IMR-90 (cell line): ENCODE data around the gene PFDN5.

ENCODE experiments used
- BHLHE40 ChIP-seq: fragments of 150-350 bp; IDR thresholded peaks from 2 replicates; pipeline ENCODE4 v1.6.1; 2016; ENCODE audit warnings: mild to moderate bottlenecking, low read depth, low read length
- CEBPB ChIP-seq: IDR thresholded peaks from 2 replicates; pipeline ENCODE4 v1.6.1; 2012; ENCODE audit warnings: low read depth, low read length, improper control_type of control experiment
- CHD1 ChIP-seq: IDR thresholded peaks from 2 replicates; pipeline ENCODE4 v1.6.1; 2012; ENCODE audit warnings: low read depth, low read length, improper control_type of control experiment
- CTCF ChIP-seq: conservative IDR thresholded peaks from 2 replicates; pipeline ENCODE4 v1.5.1; 2012; ENCODE audit warnings: mild to moderate bottlenecking, low read depth, low read length, improper control_type of control experiment
- FOS ChIP-seq: fragments of 150-350 bp; IDR thresholded peaks from 2 replicates; pipeline ENCODE4 v1.6.1; 2016; ENCODE audit warnings: low read depth, low read length
- MAFK ChIP-seq: IDR thresholded peaks from 2 replicates; pipeline ENCODE4 v1.6.1; 2012; ENCODE audit warnings: low read depth, low read length, improper control_type of control experiment
- MAZ ChIP-seq: IDR thresholded peaks from 2 replicates; pipeline ENCODE4 v1.6.1; 2012; ENCODE audit warnings: low read depth, mild to moderate bottlenecking, low read length, improper control_type of control experiment, moderate library complexity, borderline replicate concordance
- POLR2A ChIP-seq: IDR thresholded peaks from 2 replicates; pipeline ENCODE4 v1.6.1; 2012; ENCODE audit warnings: mild to moderate bottlenecking, low read depth, low read length
- RAD21 ChIP-seq: IDR thresholded peaks from 2 replicates; pipeline ENCODE4 v1.6.1; 2012; ENCODE audit warnings: low read length, improper control_type of control experiment
- RCOR1 ChIP-seq: IDR thresholded peaks from 2 replicates; pipeline ENCODE4 v1.6.1; 2012; ENCODE audit warnings: mild to moderate bottlenecking, low read length, improper control_type of control experiment; ENCODE audit not compliant: insufficient replicate concordance
- RFX5 ChIP-seq: IDR thresholded peaks from 2 replicates; pipeline ENCODE4 v1.8.0; 2012; ENCODE audit warnings: low read depth, mild to moderate bottlenecking, low read length, moderate library complexity
- SMC3 ChIP-seq: fragments of 150-350 bp; IDR thresholded peaks from 2 replicates; pipeline ENCODE4 v1.6.1; 2016; ENCODE audit warnings: low read depth, mild to moderate bottlenecking, antibody characterized with exemption, low read length, moderate library complexity
- TF ChIP-seq, protein P1 (sequence below): fragments of 150-350 bp; IDR thresholded peaks from 2 replicates; pipeline ENCODE4 v1.6.1; 2017; ENCODE audit warnings: mild to moderate bottlenecking, antibody characterized with exemption, low read length, low read depth

GRCh38 chr12:53302903-53303302 is 7.6 kb downstream of the PFDN5 start:
- TF ChIP-seq CTCF (no peak), MAZ (no peak), SMC3 (no peak), POLR2A (no peak), CHD1 (no peak), CEBPB (no peak), RFX5 (no peak), RAD21 (no peak), RCOR1 (no peak), MAFK (no peak), FOS (no peak), BHLHE40 (no peak)
- TF ChIP-seq, protein P1, sequence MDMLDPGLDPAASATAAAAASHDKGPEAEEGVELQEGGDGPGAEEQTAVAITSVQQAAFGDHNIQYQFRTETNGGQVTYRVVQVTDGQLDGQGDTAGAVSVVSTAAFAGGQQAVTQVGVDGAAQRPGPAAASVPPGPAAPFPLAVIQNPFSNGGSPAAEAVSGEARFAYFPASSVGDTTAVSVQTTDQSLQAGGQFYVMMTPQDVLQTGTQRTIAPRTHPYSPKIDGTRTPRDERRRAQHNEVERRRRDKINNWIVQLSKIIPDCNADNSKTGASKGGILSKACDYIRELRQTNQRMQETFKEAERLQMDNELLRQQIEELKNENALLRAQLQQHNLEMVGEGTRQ, result no peak
